Gastroesophageal sphincter (tissue), 3 donors: ENCODE measurements around the gene NHERF2.

Source experiments
- CTCF ChIP-seq, 4 experiments: fragments of 200-600 bp in 2 of 4; fragments of 450-650 bp in 2 of 4; sonication (generic) in 1 of 4; IDR thresholded peaks; one replicate each; pipeline ENCODE4 v1.5.1; 2017 to 2019; ENCODE audit warnings: antibody characterized with exemption in 4 of 4, mild to moderate bottlenecking in 2 of 4, moderate library complexity in 2 of 4
- POLR2A ChIP-seq, 2 donors: fragments of 450-650 bp; IDR thresholded peaks; one replicate each; pipeline ENCODE4 v1.6.1; 2017; ENCODE audit warnings: antibody characterized with exemption in 2 of 2, mild to moderate bottlenecking in 2 of 2, moderate library complexity in 1 of 2
- POLR2AphosphoS5 ChIP-seq: sonication (generic); formaldehyde crosslinking; IDR thresholded peaks from one replicate; pipeline ENCODE4 v1.6.1; 2017; ENCODE audit warnings: antibody characterized with exemption

GRCh38 chr16:2008009-2008526, 18.6 kb upstream of the NHERF2 start:
- no peak for TF ChIP-seq CTCF (IDR thresholded peaks at IDR 0.05)
- TF ChIP-seq POLR2AphosphoS5, result no peak
- no peak for TF ChIP-seq POLR2A (IDR thresholded peaks at IDR 0.05)
